Hematopoietic multipotent progenitor cell treated with erythropoietin and hydrocortisone succinate and interleukin-3 and kit ligand, for 17 days (in vitro differentiated cells): ENCODE data around the gene PIK3C2G.
"Not testable (repeated sequence)": the region's sequence is repeated elsewhere in the genome, so short reads cannot be mapped to it uniquely, and the experiment has no call there.

ENCODE experiments used
- DNase-seq: peaks from one replicate; pipeline ENCODE4 v3.0.0-alpha.2; 2015; ENCODE audit warnings: low spot score

PIK3C2G gene

DNA sequence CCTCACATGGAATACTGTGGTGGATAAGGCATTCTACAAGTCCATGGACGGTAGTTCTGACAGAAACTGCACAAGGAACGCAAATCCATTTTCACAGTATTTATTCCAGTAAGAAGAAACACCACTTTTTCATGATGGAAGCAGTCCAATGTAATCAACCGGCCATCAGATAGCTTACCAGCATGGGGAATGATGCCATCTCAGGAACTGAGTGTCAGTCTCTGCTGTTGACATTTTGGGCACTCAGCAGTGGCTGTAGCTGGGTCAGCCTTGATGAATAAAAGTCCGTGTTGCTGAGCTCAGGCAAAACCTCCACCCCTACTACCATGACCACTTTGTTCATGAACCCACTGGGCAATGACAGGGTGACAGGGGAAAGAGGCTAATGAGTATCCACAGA is 373.1 kb downstream of the PIK3C2G start:
- DNase-seq = no peak

- DNase-seq = no peak
Measured at GRCh38 chr12:18640321-18640955, 379.1 kb downstream of the PIK3C2G start.

GRCh38 chr12:18643681-18644080 is 382.4 kb downstream of the PIK3C2G start:
- DNase-seq = no peak

DNA sequence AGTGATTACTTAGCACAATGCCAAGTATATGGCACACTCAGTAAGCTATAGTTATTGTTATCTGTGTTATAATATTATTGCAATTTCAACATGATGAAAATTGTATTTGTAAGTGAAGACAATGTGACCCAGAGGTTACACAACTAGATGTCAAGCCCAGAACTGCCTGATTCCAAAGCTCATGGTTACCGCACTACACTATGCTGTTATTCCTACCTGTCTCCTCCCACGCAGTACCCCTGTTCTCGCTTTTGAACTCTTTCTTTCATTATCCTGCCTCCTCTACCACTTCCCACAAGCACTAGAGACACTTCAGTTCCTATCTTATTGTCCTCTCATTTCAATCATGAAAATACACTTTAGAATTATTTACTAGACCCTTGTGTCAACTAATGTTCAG is 383.2 kb downstream of the PIK3C2G start:
- no peak for DNase-seq

- DNase-seq = no peak
Measured at GRCh38 chr12:18646286-18646890, 385.1 kb downstream of the PIK3C2G start.

DNA sequence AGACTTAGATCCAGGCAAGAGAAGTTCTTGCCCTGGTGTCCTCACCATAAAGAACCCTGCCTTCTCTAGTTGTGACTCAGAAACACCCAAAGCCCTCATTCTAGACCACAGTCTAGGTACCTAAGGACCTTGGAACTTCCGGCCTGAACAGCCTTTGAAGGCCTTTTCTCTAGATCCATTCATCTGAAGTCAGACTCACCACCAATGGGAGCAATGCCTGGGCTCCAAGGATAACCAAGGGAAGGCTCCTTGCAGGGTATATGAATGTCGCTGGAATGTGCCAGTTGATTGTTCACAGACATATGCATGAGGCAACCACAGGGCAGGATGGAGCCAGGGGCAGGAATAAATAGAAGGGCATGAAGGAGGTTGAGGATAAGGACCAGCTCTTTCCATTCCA is 390.2 kb downstream of the PIK3C2G start:
- no peak for DNase-seq

- no peak for DNase-seq
Measured at GRCh38 chr12:18652596-18652995, 391.3 kb downstream of the PIK3C2G start.

DNA sequence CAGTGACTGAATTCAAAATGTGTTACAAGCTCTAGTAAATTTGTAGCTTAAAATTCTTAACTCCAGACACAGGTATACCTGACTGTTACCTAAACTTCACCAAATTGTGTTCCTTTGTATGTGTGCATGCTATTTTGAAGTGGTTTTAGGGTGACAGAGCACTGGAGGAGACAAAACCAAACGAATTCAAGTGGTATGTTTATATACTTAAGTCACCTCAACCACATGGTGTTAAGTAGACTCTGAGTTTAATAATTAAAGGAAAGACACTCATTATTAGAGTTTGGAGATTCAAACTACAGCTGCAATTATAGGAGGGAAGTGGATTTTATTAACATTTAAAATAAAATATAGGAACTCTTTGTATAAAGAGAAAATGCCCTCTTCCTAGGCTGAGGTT is 392.1 kb downstream of the PIK3C2G start:
- DNase-seq = no peak

DNA sequence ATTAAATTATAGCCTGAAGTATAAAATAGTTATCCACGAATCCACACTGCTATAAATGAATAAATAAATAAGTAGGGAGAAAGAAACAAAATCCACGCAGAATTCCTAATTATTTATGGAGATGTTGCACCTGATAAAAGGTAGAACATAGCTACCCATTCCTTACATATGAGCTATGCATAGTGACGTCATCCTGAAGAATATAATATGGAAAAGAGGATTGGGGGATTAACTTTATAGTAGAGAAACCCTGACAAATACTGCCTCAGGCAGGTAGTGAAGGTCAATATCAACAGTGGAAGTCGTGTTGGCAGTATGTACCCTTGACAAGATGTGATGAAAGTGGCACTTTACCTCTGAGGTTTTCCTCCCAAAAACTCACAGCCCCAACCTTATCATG is 394.0 kb downstream of the PIK3C2G start:
- DNase-seq = no peak

GRCh38 chr12:18658179-18658578 is 396.9 kb downstream of the PIK3C2G start:
- no peak for DNase-seq

DNA sequence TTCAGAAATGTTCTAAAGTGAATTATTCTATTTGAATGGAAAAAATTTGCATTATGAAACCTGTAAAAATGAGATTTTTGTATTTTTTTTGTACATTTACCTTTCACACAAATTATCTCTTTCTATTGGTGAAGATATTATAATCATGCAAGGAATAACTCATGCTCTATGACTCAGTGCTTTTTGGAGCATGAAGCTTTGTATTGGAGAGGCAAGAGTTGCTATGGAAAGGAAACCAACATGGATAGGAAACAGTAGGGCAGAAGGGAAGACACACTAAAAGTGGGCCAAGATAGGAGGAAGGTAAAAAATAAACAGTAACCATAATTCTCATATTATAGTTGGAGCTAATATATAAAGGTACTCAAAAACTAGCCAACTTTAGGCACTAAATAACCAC is 397.5 kb downstream of the PIK3C2G start:
- DNase-seq = no peak

DNA sequence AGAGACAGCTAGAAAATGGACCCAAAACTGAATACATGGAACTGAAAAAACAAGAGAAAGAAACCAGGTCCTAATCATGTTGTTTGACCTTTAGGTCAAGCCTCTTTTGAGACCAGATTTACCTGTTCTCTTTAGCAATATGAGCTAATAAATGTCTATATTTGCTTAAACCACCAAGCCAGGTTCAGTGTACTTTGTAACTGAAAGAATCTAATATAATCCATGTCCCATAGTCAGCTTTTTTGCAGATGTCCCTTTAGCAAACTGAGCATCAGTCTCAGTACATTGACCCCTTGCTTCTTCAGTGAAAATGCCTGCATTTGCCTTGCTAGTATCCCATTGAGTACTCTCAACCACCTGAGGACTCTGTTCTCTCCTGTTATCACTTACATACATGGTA is 414.8 kb downstream of the PIK3C2G start:
- no peak for DNase-seq

DNA sequence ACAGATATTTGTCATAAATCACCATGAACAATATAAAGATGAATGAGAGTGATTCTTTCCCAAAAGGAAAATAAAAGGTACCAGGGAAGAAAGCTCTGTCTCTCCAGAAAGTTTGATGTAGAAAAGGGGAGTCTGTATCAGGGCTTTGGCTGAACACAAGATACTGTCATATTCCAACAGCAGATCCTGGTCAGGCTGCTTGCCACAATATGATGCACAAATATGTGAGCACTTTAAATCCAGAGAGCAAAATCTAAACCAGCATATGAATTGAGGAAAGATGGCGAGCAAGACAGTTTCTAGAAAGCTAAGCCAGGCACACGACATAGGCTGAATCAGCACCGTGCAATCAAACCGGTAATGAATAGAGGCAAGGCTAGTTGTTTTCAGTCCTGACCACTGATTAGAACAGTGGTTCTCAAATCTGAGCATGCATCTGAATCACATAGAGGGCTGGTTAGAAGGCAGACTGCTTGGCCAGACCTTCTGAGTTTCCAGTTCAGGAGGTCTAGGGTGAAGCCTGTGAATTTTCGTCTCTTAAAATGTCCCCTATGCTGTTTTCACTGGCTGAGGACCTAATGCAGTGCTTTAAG is 415.8 kb downstream of the PIK3C2G start:
- DNase-seq = no peak

DNA sequence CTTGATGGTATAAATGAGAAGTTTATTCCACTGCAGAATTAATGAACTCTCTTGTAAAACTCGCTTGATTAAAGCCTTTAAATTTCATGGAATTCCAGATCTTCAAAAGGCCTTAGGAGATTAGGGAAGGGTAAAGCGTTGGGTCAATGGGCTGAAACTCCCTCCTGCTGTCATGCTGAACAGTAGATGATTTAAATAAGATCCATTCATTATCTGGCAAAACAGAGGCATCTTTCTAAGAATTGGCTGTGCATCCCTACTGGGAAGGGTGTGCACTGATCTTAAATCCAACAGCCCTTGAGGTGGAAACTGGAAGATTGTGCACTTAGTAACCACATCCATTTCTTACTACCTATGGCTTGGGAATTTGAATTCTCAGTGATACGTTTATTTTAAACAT is 420.5 kb downstream of the PIK3C2G start:
- no peak for DNase-seq

GRCh38 chr12:18683327-18684013 is 422.2 kb downstream of the PIK3C2G start:
- no peak for DNase-seq

GRCh38 chr12:18684430-18684829 is 423.1 kb downstream of the PIK3C2G start:
- DNase-seq = no peak

DNA sequence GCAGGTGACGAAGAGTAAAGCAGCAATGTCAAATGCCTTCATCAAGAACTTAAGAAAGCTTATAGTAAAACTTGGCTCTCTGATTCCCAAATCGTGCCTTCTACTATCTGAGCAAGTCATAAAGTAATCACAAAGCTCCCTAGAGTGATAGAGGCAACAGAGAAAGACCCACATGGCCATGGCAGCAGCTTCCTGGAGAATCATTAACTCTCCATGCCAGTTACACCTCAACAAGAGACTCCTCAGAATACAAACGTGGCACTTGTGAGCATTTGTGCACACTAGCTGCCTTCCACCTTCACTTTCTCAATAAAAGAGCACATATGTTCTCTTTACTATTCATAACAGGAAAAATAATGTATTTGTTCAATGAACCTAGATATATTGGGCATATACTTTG is 428.5 kb downstream of the PIK3C2G start:
- DNase-seq = no peak

GRCh38 chr12:18690653-18691052 is 429.3 kb downstream of the PIK3C2G start:
- no peak for DNase-seq

GRCh38 chr12:18693986-18694385 is 432.7 kb downstream of the PIK3C2G start:
- not testable (repeated sequence) for DNase-seq

DNA sequence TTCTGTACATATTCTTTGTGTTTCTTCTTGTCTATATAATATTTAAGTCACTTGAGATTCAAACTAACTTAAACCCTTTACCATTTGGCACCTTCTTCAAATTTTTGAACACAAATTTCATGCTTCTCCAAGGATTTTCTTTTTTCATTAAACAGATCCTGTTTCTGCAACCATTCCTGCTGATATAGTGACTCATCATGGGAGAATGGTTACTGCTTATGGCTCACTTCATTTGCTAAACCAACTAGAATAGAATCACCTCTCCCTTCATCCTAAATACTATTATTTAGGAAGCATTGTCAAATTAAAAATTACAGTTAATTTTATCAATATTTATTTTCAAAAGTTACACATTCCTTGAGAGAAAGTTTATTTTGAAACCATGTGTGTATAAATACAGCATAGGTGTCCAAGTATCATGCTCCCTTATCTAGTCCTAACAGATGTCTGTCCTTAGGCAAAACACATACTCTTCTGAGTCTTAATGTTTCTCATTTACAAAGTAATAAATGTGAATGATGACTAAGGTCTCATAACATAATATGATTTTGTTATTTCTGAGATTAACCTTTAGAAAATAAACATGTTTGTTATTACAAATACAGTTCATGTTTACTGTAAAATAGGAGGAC is 435.8 kb downstream of the PIK3C2G start:
- DNase-seq = no peak
